OCI-LY7 (cell line): Measurements from ENCODE around the gene SUB1. TPM values are rescaled to one million over a fixed set of nuclear protein-coding genes. Genes with fewer than 3 reads are reported as not detected.

ENCODE experiments used
- BruUV-seq: library from RNA; stranded (reverse); fragments of 400-500 nt; replicated peaks from 2 replicates; lab custom pipeline; 2021; lab: Mats Ljungman, UMichigan
- CTCF ChIA-PET: fragments of 300-600 bp; sonication (Branson Sonifier 250); formaldehyde crosslinking; loops from one replicate; lab custom pipeline; 2022; ENCODE audit warnings: antibody characterized with exemption; ENCODE audit not compliant: unreplicated experiment; lab: Charles Lee
- POLR2A ChIA-PET: fragments of 300-600 bp; sonication (Branson Sonifier 250); formaldehyde crosslinking; loops from one replicate; lab custom pipeline; 2022; ENCODE audit warnings: antibody characterized with exemption; lab: Charles Lee
- DNase-seq: peaks from one replicate; pipeline ENCODE4 v3.0.0-alpha.2; 2015; ENCODE audit warnings: low spot score
- H2AFZ ChIP-seq: fragments of 200-600 bp; sonication (generic), shearing (Covaris generic); 2 replicates; pipeline ENCODE4 v1.6.1; 2014; ENCODE audit warnings: mild to moderate bottlenecking, antibody characterized with exemption, low read length, moderate library complexity
- H3K27ac ChIP-seq: fragments of 200-600 bp; sonication (generic); 2 replicates; pipeline ENCODE4 v1.5.1; 2014; ENCODE audit warnings: mixed run types, low read depth, mild to moderate bottlenecking, moderate library complexity, low read length, inconsistent platforms; ENCODE audit not compliant: poor library complexity, severe bottlenecking
- H3K36me3 ChIP-seq: fragments of 200-600 bp; sonication (generic); 2 replicates; pipeline ENCODE4 v1.6.1; 2014; ENCODE audit warnings: mild to moderate bottlenecking, antibody characterized with exemption, low read length, moderate library complexity, mixed read lengths; ENCODE audit not compliant: insufficient read depth
- H3K4me1 ChIP-seq: fragments of 200-600 bp; sonication (generic); 2 replicates; pipeline ENCODE4 v1.5.1; 2014; ENCODE audit warnings: mild to moderate bottlenecking, low read length; ENCODE audit not compliant: insufficient read depth, poor library complexity, severe bottlenecking
- H3K4me2 ChIP-seq: fragments of 200-600 bp; sonication (generic); 2 replicates; pipeline ENCODE4 v1.6.1; 2014; ENCODE audit warnings: mild to moderate bottlenecking, low read length
- H3K4me3 ChIP-seq: fragments of 200-600 bp; sonication (generic); 2 replicates; pipeline ENCODE4 v1.5.1; 2014; ENCODE audit warnings: mild to moderate bottlenecking, low read depth, low read length; ENCODE audit not compliant: poor library complexity, severe bottlenecking
- H3K79me2 ChIP-seq: fragments of 200-600 bp; sonication (generic); 2 replicates; pipeline ENCODE4 v1.6.1; 2016; ENCODE audit warnings: low read depth, mild to moderate bottlenecking, low read length, moderate library complexity, mixed read lengths; ENCODE audit not compliant: insufficient read depth
- H3K9me2 ChIP-seq: fragments of 200-600 bp; sonication (generic); 2 replicates; pipeline ENCODE4 v1.6.1; 2016; ENCODE audit warnings: mild to moderate bottlenecking, low read length, mixed read lengths; ENCODE audit not compliant: insufficient read depth
- H3K9me3 ChIP-seq: fragments of 200-600 bp; sonication (generic); 2 replicates; pipeline ENCODE4 v1.6.1; 2014; ENCODE audit warnings: mild to moderate bottlenecking, mixed run types, low read length, mixed read lengths
- H4K20me1 ChIP-seq: fragments of 200-600 bp; sonication (generic); 2 replicates; pipeline ENCODE4 v1.6.1; 2014; ENCODE audit warnings: mild to moderate bottlenecking, antibody characterized with exemption, low read length, moderate library complexity, mixed read lengths; ENCODE audit not compliant: insufficient read depth
- EZH2phosphoT487 ChIP-seq: fragments of 200-600 bp; sonication (generic); IDR thresholded peaks from 2 replicates; pipeline ENCODE4 v1.6.1; 2018; ENCODE audit warnings: low read depth, borderline replicate concordance, mild to moderate bottlenecking, mixed run types, antibody characterized with exemption, low read length, moderate library complexity, mixed read lengths
- intact Hi-C: fragments of 100-400 bp; cut with micrococcal nuclease; formaldehyde crosslinking; loops from one replicate; pipeline ENCODE4 v1.10.0; 2022; ENCODE audit not compliant: unreplicated experiment
- total RNA-seq, 2 experiments: library from RNA; depleted of rRNA in 1 of 2; stranded (reverse); fragments of >200 nt in 1 of 2; shearing (Covaris generic) in 1 of 2; gene quantifications; 2 replicates each; pipeline ENCODE4 v1.2.3, GENCODE V29; 2014 to 2022
- TF ChIP-seq, protein P1 (sequence below): fragments of 200-600 bp; sonication (generic); conservative IDR thresholded peaks from 2 replicates; pipeline ENCODE4 v1.5.1; 2014; ENCODE audit warnings: mild to moderate bottlenecking, antibody characterized with exemption, low read length, moderate library complexity, mixed read lengths

The SUB1 gene
- total RNA-seq, 2 experiments from 2014 or later: 40.3 to 69.2 TPM

DNA sequence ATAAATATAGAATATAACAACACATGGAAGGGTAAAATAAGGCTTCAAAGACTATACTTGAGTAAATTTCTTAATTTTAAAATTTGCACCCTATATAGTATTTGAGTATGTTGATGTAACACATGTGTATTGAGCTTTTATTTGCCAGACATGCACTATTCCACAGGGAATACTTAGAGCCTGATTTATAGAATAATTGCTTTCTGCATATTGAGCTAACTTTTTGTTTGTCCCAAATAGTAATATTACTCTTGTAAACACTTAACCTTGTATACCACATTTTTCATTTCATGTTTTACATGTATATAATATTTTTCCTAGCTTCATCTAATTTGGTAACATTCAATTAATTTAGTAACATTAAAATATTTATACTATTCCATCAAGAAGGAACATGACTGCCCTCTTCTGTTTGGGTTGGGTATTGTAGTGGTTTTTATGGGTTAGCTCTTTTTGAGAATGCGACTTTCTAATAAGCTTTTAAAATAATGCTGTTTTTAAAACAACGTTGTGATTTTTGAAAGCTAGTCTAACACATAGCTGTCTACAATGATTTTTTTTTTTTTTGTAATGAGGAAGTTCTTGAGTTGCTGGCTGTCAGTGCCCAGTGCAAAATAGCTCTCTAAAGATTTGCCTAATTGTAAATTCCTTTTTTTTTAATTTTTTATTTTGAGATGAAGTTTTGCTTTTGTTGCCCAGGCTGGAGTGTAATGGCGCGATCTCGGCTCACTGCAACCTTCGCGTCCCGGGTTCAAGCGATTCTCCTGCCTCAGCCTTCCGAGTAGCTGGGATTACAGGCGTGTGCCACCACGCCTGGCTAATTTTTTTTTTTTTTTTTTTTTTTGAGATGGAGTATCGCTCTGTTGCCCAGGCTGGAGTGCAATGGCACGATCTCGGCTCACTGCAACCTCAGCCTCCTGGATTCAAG, 4.8 kb downstream of the SUB1 start:
- TF ChIP-seq, protein P1, sequence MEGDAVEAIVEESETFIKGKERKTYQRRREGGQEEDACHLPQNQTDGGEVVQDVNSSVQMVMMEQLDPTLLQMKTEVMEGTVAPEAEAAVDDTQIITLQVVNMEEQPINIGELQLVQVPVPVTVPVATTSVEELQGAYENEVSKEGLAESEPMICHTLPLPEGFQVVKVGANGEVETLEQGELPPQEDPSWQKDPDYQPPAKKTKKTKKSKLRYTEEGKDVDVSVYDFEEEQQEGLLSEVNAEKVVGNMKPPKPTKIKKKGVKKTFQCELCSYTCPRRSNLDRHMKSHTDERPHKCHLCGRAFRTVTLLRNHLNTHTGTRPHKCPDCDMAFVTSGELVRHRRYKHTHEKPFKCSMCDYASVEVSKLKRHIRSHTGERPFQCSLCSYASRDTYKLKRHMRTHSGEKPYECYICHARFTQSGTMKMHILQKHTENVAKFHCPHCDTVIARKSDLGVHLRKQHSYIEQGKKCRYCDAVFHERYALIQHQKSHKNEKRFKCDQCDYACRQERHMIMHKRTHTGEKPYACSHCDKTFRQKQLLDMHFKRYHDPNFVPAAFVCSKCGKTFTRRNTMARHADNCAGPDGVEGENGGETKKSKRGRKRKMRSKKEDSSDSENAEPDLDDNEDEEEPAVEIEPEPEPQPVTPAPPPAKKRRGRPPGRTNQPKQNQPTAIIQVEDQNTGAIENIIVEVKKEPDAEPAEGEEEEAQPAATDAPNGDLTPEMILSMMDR: peak; percentile 94
- TF ChIP-seq EZH2phosphoT487: no peak
- Histone ChIP-seq H3K4me1 (peaks cover 12% of the 10 kb centered on the region), H3K9me2 (no peaks in the 10 kb centered on the region), H2AFZ (no peak overlapping the region), H3K4me2 (no peak overlapping the region), H3K36me3 (peaks cover 33% of the 10 kb centered on the region; the same call in 1 of the 2 replicates), H3K4me3 (no peak overlapping the region), H3K9me3 (no peaks in the 10 kb centered on the region), H3K79me2 (peaks cover 10% of the 10 kb centered on the region; the same call in 1 of the 2 replicates), H3K27ac (no peak overlapping the region), H4K20me1 (peaks cover 18% of the 10 kb centered on the region; the same call in 1 of the 2 replicates)
- peak; percentile 66 for DNase-seq
- ChIA-PET POLR2A (interaction anchor here (0.6 to 1.4 kb wide), 13 partner anchors 9 to 360 kb away, joined by 3 to 6 read pairs (median 4); no protein-coding TSS in a partner anchor), CTCF (interaction anchor here (0.6 to 1.8 kb wide), 6 partner anchors 50 to 103 kb away, joined by 3 to 24 read pairs (median 4); no protein-coding TSS in a partner anchor)
- no TSS peak for BruUV-seq
- intact Hi-C loops: loop anchor here (1.0 to 5.0 kb wide), 5 partner anchors 101 to 418 kb away; partner anchors contain the start of genes GOLPH3 and MTMR12

DNA sequence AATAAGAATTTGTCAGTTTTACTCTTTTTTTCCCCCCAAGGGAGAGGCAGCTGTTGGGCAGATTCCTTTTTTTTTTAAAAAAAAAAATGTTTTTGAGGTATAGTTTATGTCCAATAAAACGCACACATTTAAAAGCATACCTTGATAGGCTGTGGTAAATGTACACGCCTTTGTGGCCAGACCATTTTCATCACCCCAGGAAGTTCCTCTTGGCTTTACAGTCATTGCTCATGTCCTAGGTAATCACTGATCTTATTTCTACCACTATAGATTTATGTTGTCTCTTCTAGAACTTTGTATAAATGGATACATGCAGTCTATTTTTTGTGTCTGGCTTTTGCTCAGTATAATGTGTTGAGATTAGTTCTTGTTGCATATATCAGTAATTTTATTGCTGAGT, 9.8 kb downstream of the SUB1 start:
- DNase-seq: no peak
- Histone ChIP-seq H3K79me2 (no peaks in the 10 kb centered on the region), H3K27ac (no peak overlapping the region), H3K4me2 (no peak overlapping the region), H3K4me3 (no peak overlapping the region), H3K9me3 (no peaks in the 10 kb centered on the region), H4K20me1 (0 out of 2 replicates have a peak, but pooled peaks cover 7% of the 10 kb centered on the region), H3K36me3 (peaks cover 58% of the 10 kb centered on the region; the same call in 1 of the 2 replicates), H3K4me1 (no peaks in the 10 kb centered on the region), H3K9me2 (no peaks in the 10 kb centered on the region), H2AFZ (no peak overlapping the region)
- POLR2A ChIA-PET: no interaction called here
- CTCF ChIA-PET: no interaction called here
- no TSS peak for BruUV-seq
- TF ChIP-seq, protein P1: no peak
- no peak for TF ChIP-seq EZH2phosphoT487
- intact Hi-C loops: no loop called here
